HCT116 (cell line): ENCODE measurements around the gene CELA3B. TPM values are rescaled to one million over a fixed set of nuclear protein-coding genes. Genes with fewer than 3 reads are reported as not detected.
"Not testable (repeated sequence)": the region's sequence is repeated elsewhere in the genome, so short reads cannot be mapped to it uniquely, and the experiment has no call there.

Source experiments
- ATAC-seq: fragments of 200-7000 bp; cut with Tn5 transposase; 2 replicates; pipeline ENCODE4 v1.9.1; 2020; ENCODE audit warnings: mild to moderate bottlenecking, moderate library complexity
- BruUV-seq: library from RNA; stranded (reverse); fragments of 400-500 nt; replicated peaks from 2 replicates; lab custom pipeline; 2021; lab: Mats Ljungman, UMichigan
- CTCF ChIA-PET: fragments of 300-600 bp; sonication (Branson Sonifier 250); formaldehyde crosslinking; loops from one replicate; lab custom pipeline; 2021; ENCODE audit warnings: antibody characterized with exemption; lab: Charles Lee
- POLR2A ChIA-PET: fragments of 300-600, 350-600 bp; sonication (Branson Sonifier 250); formaldehyde crosslinking; loops from one replicate; lab custom pipeline; 2021; ENCODE audit warnings: antibody characterized with exemption; lab: Charles Lee
- RAD21 ChIA-PET, 2 experiments: fragments of 300-600 bp; sonication (Branson Sonifier 250); formaldehyde crosslinking; loops; one replicate each; lab custom pipeline; 2023; ENCODE audit warnings: low total read pairs in 2 of 2; ENCODE audit not compliant: uncharacterized antibody in 2 of 2, unreplicated experiment in 2 of 2, low non-redundant PET in 1 of 2; lab: Charles Lee
- DNase-seq: peaks from one replicate; pipeline ENCODE4 v3.0.0-alpha.2; 2010; ENCODE audit warnings: low read depth, low spot score
- H2AFZ ChIP-seq: fragments of 200-600 bp; shearing (Covaris generic), sonication (generic); 2 replicates; pipeline ENCODE4 v1.6.1; 2017; ENCODE audit warnings: low read depth, mixed run types, mixed read lengths, antibody characterized with exemption, low read length; ENCODE audit not compliant: poor library complexity, severe bottlenecking
- H3K27ac ChIP-seq: 2 replicates; pipeline ENCODE4 v1.5.1; 2012; ENCODE audit warnings: low read depth, low read length
- H3K27me3 ChIP-seq: fragments of 200-600 bp; sonication (generic); 2 replicates; pipeline ENCODE4 v1.6.1; 2016; ENCODE audit warnings: mixed run types, low read length, mixed read lengths; ENCODE audit not compliant: insufficient read depth
- H3K36me3 ChIP-seq, 2 experiments: fragments of 200-500 bp in 1 of 2; fragments of 200-600 bp in 1 of 2; sonication (Bioruptor generic) in 1 of 2; sonication (generic) in 1 of 2; 2 replicates each; pipeline versions ENCODE4 v1.5.1 to v1.6.1; 2014 to 2016; ENCODE audit warnings: low read length in 2 of 2, inconsistent platforms in 1 of 2, mixed read lengths in 1 of 2, mixed run types in 1 of 2; ENCODE audit not compliant: insufficient read depth in 2 of 2, control insufficient read depth in 1 of 2
- H3K4me1 ChIP-seq, 2 experiments: fragments of 200-600 bp in 1 of 2; sonication (generic) in 1 of 2; 2 replicates each; pipeline versions ENCODE4 v1.5.1 to v1.6.1; 2012 to 2017; ENCODE audit warnings: low read length in 2 of 2, inconsistent platforms in 1 of 2, mild to moderate bottlenecking in 1 of 2, mixed read lengths in 1 of 2, mixed run types in 1 of 2, moderate library complexity in 1 of 2; ENCODE audit not compliant: insufficient read depth in 2 of 2, control insufficient read depth in 1 of 2
- H3K4me2 ChIP-seq: fragments of 200-600 bp; sonication (generic); 2 replicates; pipeline ENCODE4 v1.6.1; 2017; ENCODE audit warnings: mixed run types, low read length, mixed read lengths
- H3K4me3 ChIP-seq, 2 experiments: fragments of 200-600 bp in 1 of 2; sonication (generic) in 1 of 2; replicated peaks in 1 of 2; 2 replicates each; pipeline ENCODE4 v1.5.1; 2011 to 2016; ENCODE audit warnings: low read length in 2 of 2, control low read depth in 1 of 2, low read depth in 1 of 2, mild to moderate bottlenecking in 1 of 2, mixed read lengths in 1 of 2, mixed run types in 1 of 2
- H3K79me2 ChIP-seq: fragments of 200-600 bp; sonication (generic); 2 replicates; pipeline ENCODE4 v1.6.1; 2017; ENCODE audit warnings: mild to moderate bottlenecking, mixed run types, low read length, moderate library complexity, mixed read lengths; ENCODE audit not compliant: insufficient read depth
- H3K9ac ChIP-seq: fragments of 200-600 bp; sonication (generic); 2 replicates; pipeline ENCODE4 v1.6.1; 2016; ENCODE audit warnings: low read length, mixed read lengths
- H3K9me2 ChIP-seq: fragments of 200-600 bp; sonication (generic), shearing (Covaris generic); 2 replicates; pipeline ENCODE4 v1.6.1; 2017; ENCODE audit warnings: mixed run types, mild to moderate bottlenecking, moderate library complexity; ENCODE audit not compliant: insufficient read depth
- H3K9me3 ChIP-seq, 2 experiments: fragments of 200-500 bp in 1 of 2; fragments of 200-600 bp in 1 of 2; sonication (Bioruptor generic) in 1 of 2; sonication (generic) in 1 of 2; 2 replicates each; pipeline ENCODE4 v1.6.1; 2014 to 2017; ENCODE audit warnings: low read length in 2 of 2, mixed read lengths in 2 of 2, inconsistent platforms in 1 of 2, low read depth in 1 of 2, mild to moderate bottlenecking in 1 of 2, mixed run types in 1 of 2, moderate library complexity in 1 of 2; ENCODE audit not compliant: control insufficient read depth in 1 of 2, insufficient read depth in 1 of 2
- H4K20me1 ChIP-seq: fragments of 200-600 bp; sonication (generic), shearing (Covaris generic); 2 replicates; pipeline ENCODE4 v1.6.1; 2017; ENCODE audit warnings: mixed run types, mild to moderate bottlenecking, moderate library complexity; ENCODE audit not compliant: insufficient read depth
- intact Hi-C: fragments of 100-400 bp; cut with micrococcal nuclease; formaldehyde crosslinking; loops from 2 replicates; pipeline ENCODE4 v1.10.0; 2022
- total RNA-seq: library from RNA; stranded (reverse); gene quantifications from one replicate; pipeline ENCODE4 v1.2.1, GENCODE V29; 2021; ENCODE audit not compliant: unreplicated experiment

Gene CELA3B
- total RNA-seq, 1 experiment from 2014 or later: 5.3 TPM

DNA sequence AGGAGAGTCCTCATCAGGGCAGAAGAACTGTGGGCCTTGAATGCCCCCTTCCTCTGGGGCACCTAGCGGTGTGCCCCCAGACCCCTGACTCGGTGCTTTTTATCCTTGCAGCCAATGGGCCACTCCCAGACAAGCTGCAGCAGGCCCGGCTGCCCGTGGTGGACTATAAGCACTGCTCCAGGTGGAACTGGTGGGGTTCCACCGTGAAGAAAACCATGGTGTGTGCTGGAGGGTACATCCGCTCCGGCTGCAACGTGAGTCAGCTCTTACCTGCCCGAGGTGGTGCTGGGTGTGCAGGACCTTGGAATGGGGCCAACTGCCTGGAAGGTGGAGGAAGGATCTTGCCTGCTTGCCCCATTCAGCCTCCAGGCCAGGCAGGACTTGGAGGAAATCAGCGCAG lies 30.4 kb downstream of the CELA3B start:
- H3K9me3 ChIP-seq, H3K4me3 ChIP-seq, H3K79me2 ChIP-seq, RAD21 ChIA-PET, H3K9me2 ChIP-seq, BruUV-seq, H3K9ac ChIP-seq, intact Hi-C loops, H3K27me3 ChIP-seq, H3K4me2 ChIP-seq, H4K20me1 ChIP-seq, POLR2A ChIA-PET, H3K36me3 ChIP-seq, CTCF ChIA-PET, H3K4me1 ChIP-seq, H3K27ac ChIP-seq, ATAC-seq, H2AFZ ChIP-seq, DNase-seq: not testable (repeated sequence)

DNA sequence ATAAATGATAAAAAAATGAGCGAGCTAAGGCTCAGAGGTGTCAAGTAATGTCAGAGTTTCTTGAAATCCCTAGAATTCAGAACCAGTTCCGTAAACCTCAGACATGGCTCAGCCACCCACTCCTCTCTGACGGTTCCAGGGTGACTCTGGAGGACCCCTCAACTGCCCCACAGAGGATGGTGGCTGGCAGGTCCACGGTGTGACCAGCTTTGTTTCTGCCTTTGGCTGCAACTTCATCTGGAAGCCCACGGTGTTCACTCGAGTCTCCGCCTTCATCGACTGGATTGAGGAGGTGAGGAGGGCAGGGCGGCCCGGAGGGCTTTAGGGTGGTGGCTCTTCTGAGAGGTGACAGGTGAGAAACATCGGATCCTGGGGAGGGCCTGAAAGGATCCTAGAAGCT lies 32.7 kb downstream of the CELA3B start:
- H3K27ac ChIP-seq, H3K27me3 ChIP-seq, H4K20me1 ChIP-seq, H3K9me3 ChIP-seq, H3K9me2 ChIP-seq, H3K9ac ChIP-seq, H3K4me2 ChIP-seq, H3K4me3 ChIP-seq, ATAC-seq, H3K4me1 ChIP-seq, H2AFZ ChIP-seq, DNase-seq, RAD21 ChIA-PET, POLR2A ChIA-PET, H3K36me3 ChIP-seq, CTCF ChIA-PET, BruUV-seq, H3K79me2 ChIP-seq, intact Hi-C loops: not testable (repeated sequence)

- intact Hi-C loops, BruUV-seq, ATAC-seq, H3K4me1 ChIP-seq, H4K20me1 ChIP-seq, H3K9me3 ChIP-seq, H3K79me2 ChIP-seq, H3K9me2 ChIP-seq, H3K4me2 ChIP-seq, DNase-seq, H3K36me3 ChIP-seq, H2AFZ ChIP-seq, H3K9ac ChIP-seq, CTCF ChIA-PET, H3K27ac ChIP-seq, POLR2A ChIA-PET, H3K4me3 ChIP-seq, H3K27me3 ChIP-seq, RAD21 ChIA-PET: not testable (repeated sequence)
Observed at GRCh38 chr1:22012752-22013151, 35.9 kb downstream of the CELA3B start.

GRCh38 chr1:22014575-22015206 lies 37.9 kb downstream of the CELA3B start:
- H3K4me3 ChIP-seq, DNase-seq, H3K36me3 ChIP-seq, H3K27ac ChIP-seq, H2AFZ ChIP-seq, ATAC-seq, H3K9me2 ChIP-seq, BruUV-seq, RAD21 ChIA-PET, H3K79me2 ChIP-seq, H3K27me3 ChIP-seq, H3K4me2 ChIP-seq, H3K9me3 ChIP-seq, H3K9ac ChIP-seq, H4K20me1 ChIP-seq, intact Hi-C loops, CTCF ChIA-PET, POLR2A ChIA-PET: not testable (repeated sequence)
- H3K4me1 ChIP-seq: peaks cover 0 to 10% of the 10 kb centered on the region in 2 experiments; a peak in 2 of 4 replicates
